ENCODE data around the gene VPS16.

VPS16 gene

GRCh38 chr20:2799271-2799670 lies 41.3 kb upstream of the VPS16 start:
- Histone ChIP-seq H3K9me3 (ENCODE audit: insufficient read depth, low read length) (no peaks in the 10 kb centered on the region), H3K9me2 (replicated peaks; ENCODE audit: insufficient read depth, low read length) (no peaks in the 10 kb centered on the region), H3K79me2 (ENCODE audit: insufficient read depth, low read length) (no peaks in the 10 kb centered on the region), H3F3A (ENCODE audit: insufficient read depth) (no peaks in the 10 kb centered on the region), H3K9ac (ENCODE audit: low read length) (no peak overlapping the region), H3K4me3 (ENCODE audit: insufficient read depth, low read length, poor library complexity, severe bottlenecking) (no peak overlapping the region), H4K20me1 (ENCODE audit: low read depth, low read length) (no peaks in the 10 kb centered on the region), H3K4me2 (ENCODE audit: low read depth, low read length, poor library complexity, severe bottlenecking) (no peak overlapping the region), H3K36me3 (ENCODE audit: low read length) (no peaks in the 10 kb centered on the region), H2AFZ (ENCODE audit: low read depth, low read length, severe bottlenecking) (no peak overlapping the region), H3K27me3 (ENCODE audit: low read length) (no peaks in the 10 kb centered on the region), H3K27ac (ENCODE audit: low read depth, low read length) (no peak overlapping the region)
- TF ChIP-seq CTCF (IDR thresholded peaks at IDR 0.05; ENCODE audit: insufficient read depth, low read length, poor library complexity, severe bottlenecking): no peak

GRCh38 chr20:2799688-2800520 lies 40.6 kb upstream of the VPS16 start:
- Histone ChIP-seq H3K4me2 (ENCODE audit: low read depth, low read length, poor library complexity, severe bottlenecking) (no peak overlapping the region), H3K9ac (ENCODE audit: low read length) (no peak overlapping the region), H3K27me3 (ENCODE audit: low read length) (no peaks in the 10 kb centered on the region)

GRCh38 chr20:2800521-2801285 lies 39.8 kb upstream of the VPS16 start, which contains the start of gene CPXM1:
Gene CPXM1 (minus strand): TSS chr20:2800627. CDS start chr20:2800572, 55 bp downstream.
- Histone ChIP-seq H3F3A (ENCODE audit: insufficient read depth) (no peaks in the 10 kb centered on the region), H2AFZ (ENCODE audit: low read depth, low read length, severe bottlenecking) (no peak within 1 kb of the TSS), H3K4me3 (ENCODE audit: insufficient read depth, low read length, poor library complexity, severe bottlenecking) (no peak within 1 kb of the TSS), H3K36me3 (ENCODE audit: low read length) (no peaks in the 10 kb centered on the region), H3K9me3 (ENCODE audit: insufficient read depth, low read length) (no peaks in the 10 kb centered on the region), H3K4me2 (ENCODE audit: low read depth, low read length, poor library complexity, severe bottlenecking) (no peak within 1 kb of the TSS), H3K27ac (ENCODE audit: low read depth, low read length) (no peak within 1 kb of the TSS), H4K20me1 (ENCODE audit: low read depth, low read length) (no peaks in the 10 kb centered on the region), H3K9ac (ENCODE audit: low read length) (no peak within 1 kb of the TSS), H3K9me2 (replicated peaks; ENCODE audit: insufficient read depth, low read length) (no peaks in the 10 kb centered on the region), H3K79me2 (ENCODE audit: insufficient read depth, low read length) (no peaks in the 10 kb centered on the region), H3K27me3 (ENCODE audit: low read length) (no peaks in the 10 kb centered on the region)
- no peak for TF ChIP-seq EZH2phosphoT487 (conservative IDR thresholded peaks at IDR 0.05; ENCODE audit: low read length)
- TF ChIP-seq CTCF (IDR thresholded peaks at IDR 0.05; ENCODE audit: insufficient read depth, low read length, poor library complexity, severe bottlenecking): no peak

More at GRCh38 chr20:2799688-2800520, 40.6 kb upstream of the VPS16 start:
- H3K4me3 ChIP-seq (ENCODE audit: insufficient read depth, low read length, poor library complexity, severe bottlenecking): no peak overlapping the region
- no peaks in the 10 kb centered on the region for H3K9me3 ChIP-seq (ENCODE audit: insufficient read depth, low read length)
- H3K9me2 ChIP-seq (replicated peaks; ENCODE audit: insufficient read depth, low read length): no peaks in the 10 kb centered on the region
- H4K20me1 ChIP-seq (ENCODE audit: low read depth, low read length): no peaks in the 10 kb centered on the region
- H3K79me2 ChIP-seq (ENCODE audit: insufficient read depth, low read length): no peaks in the 10 kb centered on the region
- no peak overlapping the region for H2AFZ ChIP-seq (ENCODE audit: low read depth, low read length, severe bottlenecking)
- no peaks in the 10 kb centered on the region for H3F3A ChIP-seq (ENCODE audit: insufficient read depth)
- TF ChIP-seq CTCF (IDR thresholded peaks at IDR 0.05; ENCODE audit: insufficient read depth, low read length, poor library complexity, severe bottlenecking): no peak
- no peak for TF ChIP-seq EZH2phosphoT487 (conservative IDR thresholded peaks at IDR 0.05; ENCODE audit: low read length)
- H3K27ac ChIP-seq (ENCODE audit: low read depth, low read length): no peak overlapping the region
- no peaks in the 10 kb centered on the region for H3K36me3 ChIP-seq (ENCODE audit: low read length)

All from SU-DHL-6 (cell line).